ENCODE data around the gene ZNF552. TPM values are rescaled to one million over a fixed set of nuclear protein-coding genes. Genes with fewer than 3 reads are reported as not detected.
"Not testable (repeated sequence)": the region's sequence is repeated elsewhere in the genome, so short reads cannot be mapped to it uniquely, and the experiment has no call there.

ZNF552 gene
- total RNA-seq, 1 donor from 2014 or later: 7.9 TPM

GRCh38 chr19:57841122-57841763, 26.5 kb upstream of the ZNF552 start:
- DNase-seq (ENCODE audit: low read depth): no peak
- Histone ChIP-seq H3K4me3 (ENCODE audit: low read depth, low read length) (no peak overlapping the region), H3K27me3 (ENCODE audit: control insufficient read depth, insufficient read depth, low read length) (no peaks in the 10 kb centered on the region), H3K36me3 (ENCODE audit: control insufficient read depth, insufficient read depth, low read length) (no peaks in the 10 kb centered on the region)
- TF ChIP-seq CTCF (IDR thresholded peaks at IDR 0.05; ENCODE audit: insufficient read depth, low read length, poor library complexity, severe bottlenecking): no peak

- H3K4me3 ChIP-seq (ENCODE audit: low read depth, low read length); DNase-seq (ENCODE audit: low read depth); H3K27me3 ChIP-seq (ENCODE audit: control insufficient read depth, insufficient read depth, low read length); H3K36me3 ChIP-seq (ENCODE audit: control insufficient read depth, insufficient read depth, low read length): not testable (repeated sequence)
These were observed 24.0 kb upstream of the ZNF552 start for GRCh38 chr19:57838622-57839191.

- DNase-seq (ENCODE audit: low read depth); H3K4me3 ChIP-seq (ENCODE audit: low read depth, low read length); H3K27me3 ChIP-seq (ENCODE audit: control insufficient read depth, insufficient read depth, low read length); H3K36me3 ChIP-seq (ENCODE audit: control insufficient read depth, insufficient read depth, low read length): not testable (repeated sequence)
These were observed 22.3 kb upstream of the ZNF552 start for GRCh38 chr19:57836991-57837390.

- no peak for DNase-seq (ENCODE audit: low read depth)
- Histone ChIP-seq H3K36me3 (ENCODE audit: control insufficient read depth, insufficient read depth, low read length) (no peaks in the 10 kb centered on the region), H3K4me3 (ENCODE audit: low read depth, low read length) (peak within 1 kb of the TSS; percentile 52), H3K27me3 (ENCODE audit: control insufficient read depth, insufficient read depth, low read length) (no peaks in the 10 kb centered on the region)
- peak; percentile 48 for TF ChIP-seq CTCF (IDR thresholded peaks at IDR 0.05; ENCODE audit: insufficient read depth, low read length, poor library complexity, severe bottlenecking)
These were observed 15.4 kb upstream of the ZNF552 start, which contains the start of gene ZNF587B for GRCh38 chr19:57830071-57830602. Gene ZNF587B (plus strand): TSS chr19:57830299. CDS start chr19:57830529, 230 bp downstream.

- Histone ChIP-seq H3K27me3 (ENCODE audit: control insufficient read depth, insufficient read depth, low read length) (no peaks in the 10 kb centered on the region), H3K36me3 (ENCODE audit: control insufficient read depth, insufficient read depth, low read length) (no peaks in the 10 kb centered on the region), H3K4me3 (ENCODE audit: low read depth, low read length) (no peak overlapping the region)
- no peak for DNase-seq (ENCODE audit: low read depth)
- no peak for TF ChIP-seq CTCF (IDR thresholded peaks at IDR 0.05; ENCODE audit: insufficient read depth, low read length, poor library complexity, severe bottlenecking)
These were observed 14.6 kb upstream of the ZNF552 start for GRCh38 chr19:57829316-57829715.

- no peak for TF ChIP-seq CTCF (IDR thresholded peaks at IDR 0.05; ENCODE audit: insufficient read depth, low read length, poor library complexity, severe bottlenecking)
- no peak for DNase-seq (ENCODE audit: low read depth)
- H3K27me3 ChIP-seq (ENCODE audit: control insufficient read depth, insufficient read depth, low read length): no peaks in the 10 kb centered on the region
- H3K4me3 ChIP-seq (ENCODE audit: low read depth, low read length): no peak overlapping the region
- no peaks in the 10 kb centered on the region for H3K36me3 ChIP-seq (ENCODE audit: control insufficient read depth, insufficient read depth, low read length)
These were observed 10.8 kb upstream of the ZNF552 start for GRCh38 chr19:57825511-57825910.

- not testable (repeated sequence) for H3K27me3 ChIP-seq (ENCODE audit: control insufficient read depth, insufficient read depth, low read length); DNase-seq (ENCODE audit: low read depth); H3K36me3 ChIP-seq (ENCODE audit: control insufficient read depth, insufficient read depth, low read length); H3K4me3 ChIP-seq (ENCODE audit: low read depth, low read length)
These were observed 8.9 kb upstream of the ZNF552 start for GRCh38 chr19:57823608-57824007.

- not testable (repeated sequence) for H3K27me3 ChIP-seq (ENCODE audit: control insufficient read depth, insufficient read depth, low read length); H3K4me3 ChIP-seq (ENCODE audit: low read depth, low read length); H3K36me3 ChIP-seq (ENCODE audit: control insufficient read depth, insufficient read depth, low read length); DNase-seq (ENCODE audit: low read depth)
These were observed 8.4 kb upstream of the ZNF552 start for GRCh38 chr19:57823155-57823554.

GRCh38 chr19:57821501-57821900, 6.8 kb upstream of the ZNF552 start:
- H3K4me3 ChIP-seq (ENCODE audit: low read depth, low read length); H3K27me3 ChIP-seq (ENCODE audit: control insufficient read depth, insufficient read depth, low read length); DNase-seq (ENCODE audit: low read depth); H3K36me3 ChIP-seq (ENCODE audit: control insufficient read depth, insufficient read depth, low read length): not testable (repeated sequence)

- H3K36me3 ChIP-seq (ENCODE audit: control insufficient read depth, insufficient read depth, low read length); DNase-seq (ENCODE audit: low read depth); H3K4me3 ChIP-seq (ENCODE audit: low read depth, low read length); H3K27me3 ChIP-seq (ENCODE audit: control insufficient read depth, insufficient read depth, low read length): not testable (repeated sequence)
These were observed 6.4 kb upstream of the ZNF552 start for GRCh38 chr19:57821095-57821494.
